Kidney (tissue), 14 donors: Measurements from ENCODE around the gene PTPRK. TPM values are rescaled to one million over a fixed set of nuclear protein-coding genes. Genes with fewer than 3 reads are reported as not detected.

Source experiments
- DNase-seq, 5 donors: peaks; one replicate each; pipeline ENCODE4 v3.0.0-alpha.2; 2013 to 2020
- FAIRE-seq: peaks from 2 replicates; lab custom pipeline; 2012; peaks lifted over from hg19 to GRCh38; lab: Jason Lieb, UNC
- H3K27ac ChIP-seq, 2 donors: one replicate each; pipeline ENCODE4 v1.7.0; 2013; ENCODE audit warnings: low read depth in 2 of 2, low read length in 2 of 2, inconsistent platforms in 1 of 2
- H3K27me3 ChIP-seq: one replicate; pipeline ENCODE4 v1.7.1; 2013; ENCODE audit warnings: low read length, inconsistent platforms; ENCODE audit not compliant: control insufficient read depth, insufficient read depth
- H3K36me3 ChIP-seq, 3 donors: one replicate each; pipeline versions ENCODE4 v1.7.0 to v1.7.1; 2013; ENCODE audit warnings: low read length in 3 of 3, control low read depth in 1 of 3, inconsistent platforms in 1 of 3; ENCODE audit not compliant: insufficient read depth in 3 of 3, control insufficient read depth in 2 of 3
- H3K4me1 ChIP-seq, 3 donors: one replicate each; pipeline versions ENCODE4 v1.7.0 to v1.7.1; 2013; ENCODE audit warnings: low read length in 3 of 3, inconsistent platforms in 1 of 3, low read depth in 1 of 3; ENCODE audit not compliant: control insufficient read depth in 2 of 3, insufficient read depth in 2 of 3
- H3K4me3 ChIP-seq, 3 donors: one replicate each; pipeline versions ENCODE4 v1.7.0 to v1.8.1; 2013; ENCODE audit warnings: low read length in 3 of 3, control low read depth in 1 of 3, inconsistent platforms in 1 of 3
- H3K9ac ChIP-seq, 3 donors: one replicate each; pipeline versions ENCODE4 v1.7.0 to v1.7.1; 2013; ENCODE audit warnings: low read length in 3 of 3, control low read depth in 1 of 3, inconsistent platforms in 1 of 3
- H3K9me3 ChIP-seq, 3 donors: one replicate each; pipeline versions ENCODE4 v1.7.0 to v1.7.1; 2013; ENCODE audit warnings: low read length in 3 of 3, control low read depth in 1 of 3, inconsistent platforms in 1 of 3; ENCODE audit not compliant: control insufficient read depth in 2 of 3, insufficient read depth in 1 of 3
- intact Hi-C: fragments of 100-400 bp; cut with DNase I; formaldehyde crosslinking; loops from one replicate; pipeline ENCODE4 v1.11.1; 2022
- polyA plus RNA-seq: library from polyadenylated mRNA; stranded (reverse); fragments of 350-450 nt; fragmentation: Illumina TruSeq; extraction: RNeasy Lipid Tissue Mini Kit (QIAGEN cat#74804); gene quantifications from one replicate; pipeline ENCODE4 v1.2.3, GENCODE V29; 2014; ENCODE audit warnings: low read depth, low replicate concordance; ENCODE audit not compliant: insufficient read depth
- total RNA-seq: library from RNA; stranded (reverse); fragmentation: NEBNext Ultra II Directional; extraction: Animal tissue kit (Norgen Biotek cat#: 25700); gene quantifications from one replicate; pipeline ENCODE4 v1.2.1, GENCODE V29; 2021
- TF ChIP-seq, protein P1 (sequence below): IDR thresholded peaks from 3 replicates; pipeline ENCODE4 v1.5.1; 2012; ENCODE audit warnings: mild to moderate bottlenecking, moderate library complexity, borderline replicate concordance; ENCODE audit not compliant: insufficient read depth; ENCODE audit errors: extremely low read depth
- donor health status: control.
- donor health status: control.
- donor health status: control.
- donor health status: control.
- donor health status: control.
- donor health status: DM: yes; HTN: yes; CAD: no.
- donor health status: Normal renal cell carcinoma (clear cell type).

The PTPRK gene
- total and polyA plus RNA-seq, 2 donors from 2014 or later, result 9.2 to 72.8 TPM

- no peak for FAIRE-seq
- Histone ChIP-seq H3K27ac (no peak overlapping the region), H3K4me3 (no peak overlapping the region), H3K9me3 (no peaks in the 10 kb centered on the region), H3K9ac (no peak overlapping the region), H3K4me1 (no peaks in the 10 kb centered on the region), H3K36me3 (no peaks in the 10 kb centered on the region), H3K27me3 (no peaks in the 10 kb centered on the region)
- intact Hi-C loops, result no loop called here
- TF ChIP-seq, protein P1, sequence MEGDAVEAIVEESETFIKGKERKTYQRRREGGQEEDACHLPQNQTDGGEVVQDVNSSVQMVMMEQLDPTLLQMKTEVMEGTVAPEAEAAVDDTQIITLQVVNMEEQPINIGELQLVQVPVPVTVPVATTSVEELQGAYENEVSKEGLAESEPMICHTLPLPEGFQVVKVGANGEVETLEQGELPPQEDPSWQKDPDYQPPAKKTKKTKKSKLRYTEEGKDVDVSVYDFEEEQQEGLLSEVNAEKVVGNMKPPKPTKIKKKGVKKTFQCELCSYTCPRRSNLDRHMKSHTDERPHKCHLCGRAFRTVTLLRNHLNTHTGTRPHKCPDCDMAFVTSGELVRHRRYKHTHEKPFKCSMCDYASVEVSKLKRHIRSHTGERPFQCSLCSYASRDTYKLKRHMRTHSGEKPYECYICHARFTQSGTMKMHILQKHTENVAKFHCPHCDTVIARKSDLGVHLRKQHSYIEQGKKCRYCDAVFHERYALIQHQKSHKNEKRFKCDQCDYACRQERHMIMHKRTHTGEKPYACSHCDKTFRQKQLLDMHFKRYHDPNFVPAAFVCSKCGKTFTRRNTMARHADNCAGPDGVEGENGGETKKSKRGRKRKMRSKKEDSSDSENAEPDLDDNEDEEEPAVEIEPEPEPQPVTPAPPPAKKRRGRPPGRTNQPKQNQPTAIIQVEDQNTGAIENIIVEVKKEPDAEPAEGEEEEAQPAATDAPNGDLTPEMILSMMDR, result no peak
- no peak for DNase-seq
Measured at GRCh38 chr6:128483472-128484135, 36.8 kb downstream of the PTPRK start.

DNA sequence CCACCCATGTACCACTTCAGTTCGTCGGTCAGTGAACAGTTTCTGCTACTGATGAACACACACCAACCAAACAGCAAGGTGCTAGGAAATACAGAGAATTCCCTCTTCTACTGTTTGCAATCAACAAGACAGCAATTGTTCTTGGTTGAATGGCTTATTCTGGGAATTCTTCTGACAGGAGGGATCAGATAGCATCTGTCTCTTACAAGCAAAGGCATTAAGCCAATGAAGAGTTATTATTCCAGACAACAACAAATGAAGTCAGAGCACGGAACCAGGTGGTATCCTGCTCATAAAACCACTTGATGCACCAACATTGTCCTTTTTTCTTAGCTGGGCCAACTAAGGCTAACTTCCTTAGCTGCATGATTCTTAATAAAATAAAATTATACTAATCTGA lies 37.8 kb downstream of the PTPRK start:
- H3K4me3 ChIP-seq, result no peak overlapping the region
- FAIRE-seq, result no peak
- no peak overlapping the region for H3K27ac ChIP-seq
- no peaks in the 10 kb centered on the region for H3K36me3 ChIP-seq
- no peaks in the 10 kb centered on the region for H3K9me3 ChIP-seq
- H3K27me3 ChIP-seq, result no peaks in the 10 kb centered on the region
- TF ChIP-seq, protein P1, result no peak
- no peak for DNase-seq
- H3K9ac ChIP-seq, result no peak overlapping the region
- intact Hi-C loops, result no loop called here
- no peaks in the 10 kb centered on the region for H3K4me1 ChIP-seq

DNA sequence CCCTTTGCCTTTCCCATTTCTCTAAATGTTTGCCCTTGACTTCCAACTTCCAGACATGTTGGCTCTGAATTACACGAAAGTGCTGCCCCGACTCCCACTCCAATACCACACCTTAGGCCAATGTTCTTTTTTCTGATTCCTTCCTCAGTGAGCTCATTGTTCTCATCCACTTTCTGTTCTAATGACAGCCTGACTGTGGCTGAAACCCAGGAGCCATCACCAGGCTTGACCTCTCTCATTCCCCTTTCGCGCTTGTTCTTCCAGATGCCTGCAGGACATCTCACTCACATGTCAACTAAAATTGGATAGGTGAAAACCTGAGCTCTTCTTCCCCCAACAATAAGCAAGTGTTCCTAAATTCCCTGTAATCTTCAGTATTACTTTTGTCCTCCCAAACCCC lies 40.4 kb downstream of the PTPRK start:
- Histone ChIP-seq H3K4me3 (no peak overlapping the region), H3K4me1 (no peaks in the 10 kb centered on the region), H3K27me3 (no peaks in the 10 kb centered on the region), H3K9me3 (no peaks in the 10 kb centered on the region), H3K36me3 (no peaks in the 10 kb centered on the region), H3K9ac (no peak overlapping the region), H3K27ac (no peak overlapping the region)
- intact Hi-C loops, result no loop called here
- TF ChIP-seq, protein P1, result no peak
- DNase-seq (no peak), FAIRE-seq (no peak)
